GM18867 (cell line): ENCODE data around the gene CSTF1.

Experiments
- ATAC-seq: cut with Tn5 transposase; IDR thresholded peaks from one replicate; pipeline ENCODE4 v1.9.1; 2021; ENCODE audit warnings: mild to moderate bottlenecking, moderate library complexity; ENCODE audit not compliant: unreplicated experiment

The CSTF1 gene

GRCh38 chr20:56426926-56427325 lies 34.5 kb downstream of the CSTF1 start:
- no peak for ATAC-seq

- ATAC-seq: no peak
These were observed 35.4 kb downstream of the CSTF1 start for GRCh38 chr20:56427797-56428196.

GRCh38 chr20:56428410-56428809 lies 36.0 kb downstream of the CSTF1 start:
- no peak for ATAC-seq

- ATAC-seq: no peak
These were observed 36.4 kb downstream of the CSTF1 start for GRCh38 chr20:56428881-56429280.

- ATAC-seq: no peak
These were observed 37.1 kb downstream of the CSTF1 start for GRCh38 chr20:56429502-56429901.

- no peak for ATAC-seq
These were observed 37.5 kb downstream of the CSTF1 start for GRCh38 chr20:56429941-56430340.

- ATAC-seq: no peak
These were observed 38.0 kb downstream of the CSTF1 start for GRCh38 chr20:56430461-56430860.

- ATAC-seq: no peak
These were observed 38.5 kb downstream of the CSTF1 start for GRCh38 chr20:56430957-56431356.

GRCh38 chr20:56431471-56431870 lies 39.0 kb downstream of the CSTF1 start:
- ATAC-seq: no peak

GRCh38 chr20:56433221-56433879 lies 40.9 kb downstream of the CSTF1 start:
- ATAC-seq: no peak

- no peak for ATAC-seq
These were observed 41.4 kb downstream of the CSTF1 start for GRCh38 chr20:56433880-56434255.

GRCh38 chr20:56437196-56437960 lies 44.9 kb downstream of the CSTF1 start:
- ATAC-seq: no peak

- ATAC-seq: no peak
These were observed 45.8 kb downstream of the CSTF1 start for GRCh38 chr20:56438284-56438683.

- ATAC-seq: no peak
These were observed 47.4 kb downstream of the CSTF1 start for GRCh38 chr20:56439771-56440291.

GRCh38 chr20:56440346-56441007 lies 48.0 kb downstream of the CSTF1 start:
- peak; percentile 63 for ATAC-seq

GRCh38 chr20:56442389-56443365 lies 50.2 kb downstream of the CSTF1 start:
- ATAC-seq: no peak

GRCh38 chr20:56443654-56444540 lies 51.5 kb downstream of the CSTF1 start:
- no peak for ATAC-seq

- ATAC-seq: no peak
These were observed 52.7 kb downstream of the CSTF1 start for GRCh38 chr20:56445130-56445529.

GRCh38 chr20:56445540-56445939 lies 53.1 kb downstream of the CSTF1 start:
- ATAC-seq: no peak

- no peak for ATAC-seq
These were observed 54.8 kb downstream of the CSTF1 start for GRCh38 chr20:56447227-56447626.
